GM12874 (cell line): ENCODE measurements around the gene NKX3-2.
A peak's percentile ranks its signal among the peaks of the same experiment; 100 is the strongest.

Source experiments
- CTCF ChIP-seq: IDR thresholded peaks from 2 replicates; pipeline ENCODE4 v1.5.1; 2011; ENCODE audit warnings: low read depth, mild to moderate bottlenecking, control low read depth, low read length, moderate library complexity; ENCODE audit not compliant: insufficient read depth

NKX3-2 gene

GRCh38 chr4:13548984-13549546, 4.8 kb upstream of the NKX3-2 start:
- peak; percentile 81 for TF ChIP-seq CTCF

- no peak for TF ChIP-seq CTCF
Measured at GRCh38 chr4:13548059-13548983, 4.0 kb upstream of the NKX3-2 start.

- no peak for TF ChIP-seq CTCF
Measured at GRCh38 chr4:13547485-13548041, 3.3 kb upstream of the NKX3-2 start.

GRCh38 chr4:13546941-13547484, 2.7 kb upstream of the NKX3-2 start:
- TF ChIP-seq CTCF, result no peak

GRCh38 chr4:13546142-13546940, 2.0 kb upstream of the NKX3-2 start:
- TF ChIP-seq CTCF, result no peak

- no peak for TF ChIP-seq CTCF
Measured at GRCh38 chr4:13545394-13545808, 1.1 kb upstream of the NKX3-2 start.
